ENCODE results near the gene TECRL.

Gene TECRL

DNA sequence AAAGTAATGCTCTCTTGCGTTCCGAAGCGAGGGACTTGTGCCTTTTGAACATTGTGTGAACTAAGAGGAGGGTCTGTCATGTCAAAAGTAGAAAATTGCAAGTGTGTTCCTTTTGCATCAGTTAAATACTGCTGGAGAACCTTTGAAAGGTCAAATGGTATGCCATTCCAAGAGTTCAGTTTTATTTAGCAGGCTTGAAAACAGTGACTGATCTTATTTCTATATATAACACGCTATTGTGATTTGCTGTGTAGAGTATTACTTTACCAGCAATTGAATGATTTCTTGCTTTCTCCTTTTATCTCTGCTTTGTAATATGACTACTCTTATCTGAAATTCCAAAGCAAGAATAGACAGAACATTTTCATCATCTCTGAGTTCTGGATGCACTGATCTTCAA lies at the start of gene TECRL:
TECRL (minus strand) TSS at position 151 of the 400 bp plus-strand sequence; CDS start at position 52, 99 bp downstream.
- no peak for DNase-seq (ENCODE audit: low read depth in 4 of 4, low spot score in 1 of 4)

DNA sequence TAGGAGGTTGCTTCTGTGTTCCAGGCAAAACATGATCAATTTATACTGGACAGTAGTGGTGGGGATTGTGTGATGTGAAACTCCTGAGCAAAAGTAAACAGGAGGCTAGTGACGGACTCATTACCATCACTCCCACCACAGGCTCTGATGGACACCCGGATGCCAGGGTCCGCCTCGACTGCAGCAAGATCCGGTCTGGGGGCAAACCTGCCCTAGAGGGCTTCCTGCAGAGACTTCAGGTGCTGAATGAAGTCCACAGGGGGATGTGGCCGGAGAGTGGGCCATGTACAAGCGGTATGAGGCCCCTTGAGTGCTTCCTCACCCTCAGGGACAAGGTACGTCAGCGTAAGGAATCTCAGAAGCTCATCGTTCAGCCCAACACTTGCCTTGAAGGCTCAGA lies 23.4 kb upstream of the TECRL start:
- DNase-seq (ENCODE audit: low read depth in 4 of 4, low spot score in 1 of 4): no peak

DNA sequence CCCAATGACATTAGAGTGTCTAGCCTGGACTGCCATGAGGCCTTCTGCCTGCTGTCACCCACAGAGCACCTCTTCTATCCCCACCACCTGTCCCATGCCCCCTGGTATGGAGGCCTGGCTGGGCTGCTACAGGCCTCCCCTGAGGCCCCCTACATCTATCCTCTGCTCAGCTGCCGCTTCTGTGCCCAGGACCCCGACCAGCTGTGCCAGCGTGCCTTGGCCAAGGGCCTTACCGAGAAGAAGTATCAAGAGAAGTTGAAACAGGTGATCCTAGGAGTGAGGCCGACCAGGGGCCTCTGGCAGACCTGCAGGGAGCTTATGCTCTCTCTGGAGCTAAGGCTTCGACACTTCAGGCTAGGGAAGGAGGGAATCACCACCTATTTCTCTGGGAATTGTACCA lies 21.7 kb upstream of the TECRL start:
- no peak for DNase-seq (ENCODE audit: low read depth in 4 of 4, low spot score in 1 of 4)

DNA sequence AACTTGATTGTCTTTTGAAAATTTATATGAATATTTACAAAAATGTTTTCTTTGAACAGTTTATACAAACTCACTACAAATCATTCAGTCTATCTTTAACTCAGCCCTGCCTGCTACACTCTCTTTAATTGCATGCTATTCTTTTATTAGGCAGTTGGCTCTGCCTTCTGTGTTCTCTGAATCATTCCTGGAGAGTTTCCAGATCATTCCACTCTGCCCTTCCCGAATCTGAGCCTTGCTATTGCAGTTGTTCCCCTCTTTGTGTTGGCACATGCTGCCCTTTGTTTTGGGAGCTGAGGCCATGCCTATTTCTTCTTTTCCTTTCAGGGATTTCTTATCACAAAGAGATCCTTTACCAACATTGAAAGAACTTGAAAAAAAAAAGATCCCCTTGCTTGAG lies 8.7 kb upstream of the TECRL start:
- no peak for DNase-seq (ENCODE audit: low read depth in 4 of 4, low spot score in 1 of 4)

DNA sequence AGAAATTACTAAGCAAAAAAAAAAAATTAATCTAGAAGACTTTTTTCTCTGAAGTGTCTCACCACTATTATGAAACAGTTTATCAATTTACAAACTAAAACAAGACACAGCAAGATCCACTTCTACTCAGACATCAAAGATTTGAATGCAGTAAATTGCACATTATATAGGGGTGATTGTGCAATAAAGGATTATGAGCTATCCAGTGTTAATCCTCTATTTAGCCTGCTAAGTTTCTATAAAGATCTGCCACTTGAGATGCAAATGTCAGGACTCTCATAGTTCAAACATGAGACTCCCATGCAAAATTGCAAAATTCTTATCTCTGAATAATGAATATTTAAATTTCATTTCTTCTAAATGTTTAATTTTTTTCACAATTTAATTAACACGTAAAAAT lies 2.2 kb downstream of the TECRL start:
- DNase-seq (ENCODE audit: low read depth in 4 of 4, low spot score in 1 of 4): no peak

DNA sequence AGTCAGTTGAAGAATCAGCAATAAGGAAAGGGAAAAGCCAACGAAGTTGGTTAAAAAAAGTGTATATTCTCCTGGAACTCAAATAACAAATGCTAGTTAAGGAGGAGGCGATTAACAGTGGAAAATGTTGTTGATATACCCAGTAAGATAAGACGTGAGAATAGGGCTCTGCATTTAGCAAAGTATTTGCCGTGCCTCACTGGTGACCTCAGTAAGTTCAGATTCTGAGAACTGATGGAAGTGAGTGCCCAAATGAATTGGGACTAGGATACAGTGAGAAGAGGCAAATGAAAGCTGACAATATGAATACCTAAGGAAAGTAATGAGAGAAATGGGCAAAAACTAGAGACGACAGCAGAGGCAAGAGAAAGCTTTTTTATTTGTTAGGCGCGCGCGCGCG lies 3.5 kb downstream of the TECRL start:
- no peak for DNase-seq (ENCODE audit: low read depth in 4 of 4, low spot score in 1 of 4)

DNA sequence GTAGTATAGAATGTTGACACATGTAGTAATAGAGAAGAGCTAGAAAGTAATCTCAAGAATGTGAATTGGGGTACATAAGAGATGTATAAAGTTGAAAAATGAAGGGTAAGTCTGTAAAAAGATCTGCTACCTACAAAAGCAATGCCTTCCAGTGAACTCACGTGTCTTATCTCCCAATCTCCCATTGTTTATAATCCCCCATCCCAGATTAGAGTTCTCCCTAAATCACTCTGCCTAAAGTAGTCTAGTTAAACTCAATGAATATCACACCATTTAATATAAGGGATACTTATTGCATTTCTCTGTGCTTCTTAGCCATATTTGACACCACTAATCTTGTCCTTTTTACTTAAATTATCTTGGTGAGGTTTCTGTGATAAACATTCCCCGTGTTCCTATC lies 6.6 kb downstream of the TECRL start:
- no peak for DNase-seq (ENCODE audit: low read depth in 4 of 4, low spot score in 1 of 4)

GRCh38 chr4:64399313-64400109 lies 9.7 kb downstream of the TECRL start:
- DNase-seq (ENCODE audit: low read depth in 4 of 4, low spot score in 1 of 4): no peak

DNA sequence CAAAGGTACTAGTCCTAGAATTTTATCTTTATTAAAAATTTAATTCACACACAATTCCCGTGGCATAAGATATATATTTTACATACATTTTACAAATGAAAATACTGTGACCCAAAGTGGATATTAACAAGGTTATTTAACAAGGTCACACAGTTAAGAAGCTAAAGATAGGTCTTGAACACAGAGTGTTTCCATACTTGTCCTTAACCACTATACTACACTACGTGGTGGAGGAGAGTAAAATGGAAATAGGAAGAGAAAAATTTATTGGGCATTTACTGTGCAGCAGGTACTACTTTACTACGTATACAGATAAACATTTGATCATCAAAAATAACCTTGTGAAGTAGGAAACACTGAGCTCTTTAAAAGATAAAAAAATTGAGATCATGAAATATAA lies 14.8 kb downstream of the TECRL start:
- DNase-seq (ENCODE audit: low read depth in 4 of 4, low spot score in 1 of 4): no peak

DNA sequence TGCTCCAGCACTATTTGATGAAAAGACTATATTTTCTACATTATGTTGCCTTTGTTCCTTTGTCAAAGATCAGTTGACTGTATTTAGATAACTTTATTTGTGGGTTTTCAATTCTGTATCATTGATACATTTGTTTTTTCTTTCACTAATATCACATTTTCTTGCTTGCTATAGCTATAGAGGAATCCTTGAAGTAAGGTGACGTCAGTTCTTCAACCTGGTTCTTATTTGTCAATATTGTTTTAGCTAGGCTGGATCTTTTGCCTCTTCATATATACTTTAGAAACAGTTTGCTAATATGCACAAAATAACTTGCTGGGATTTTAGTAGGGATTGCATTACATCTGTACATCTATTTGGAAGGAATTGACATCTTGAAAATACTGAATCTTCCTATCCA lies 21.0 kb downstream of the TECRL start:
- DNase-seq (ENCODE audit: low read depth in 4 of 4, low spot score in 1 of 4): no peak

- DNase-seq (ENCODE audit: low read depth in 4 of 4, low spot score in 1 of 4): no peak
Observed at GRCh38 chr4:64385220-64385619, 24.0 kb downstream of the TECRL start.

GRCh38 chr4:64384237-64385203 lies 24.7 kb downstream of the TECRL start:
- DNase-seq (ENCODE audit: low read depth in 4 of 4, low spot score in 1 of 4): no peak

GRCh38 chr4:64368741-64369140 lies 40.5 kb downstream of the TECRL start:
- DNase-seq (ENCODE audit: low read depth in 4 of 4, low spot score in 1 of 4): no peak

- DNase-seq (ENCODE audit: low read depth in 4 of 4, low spot score in 1 of 4): no peak
Observed at GRCh38 chr4:64361399-64361740, 47.9 kb downstream of the TECRL start.

- DNase-seq (ENCODE audit: low read depth in 4 of 4, low spot score in 1 of 4): no peak
Observed at GRCh38 chr4:64360664-64361398, 48.4 kb downstream of the TECRL start.

- DNase-seq (ENCODE audit: low read depth in 4 of 4, low spot score in 1 of 4): no peak
Observed at GRCh38 chr4:64359489-64359888, 49.8 kb downstream of the TECRL start.

GRCh38 chr4:64353904-64354303 lies 55.3 kb downstream of the TECRL start:
- DNase-seq (ENCODE audit: low read depth in 4 of 4, low spot score in 1 of 4): no peak

- DNase-seq (ENCODE audit: low read depth in 4 of 4, low spot score in 1 of 4): no peak
Observed at GRCh38 chr4:64341711-64342110, 67.5 kb downstream of the TECRL start.

DNA sequence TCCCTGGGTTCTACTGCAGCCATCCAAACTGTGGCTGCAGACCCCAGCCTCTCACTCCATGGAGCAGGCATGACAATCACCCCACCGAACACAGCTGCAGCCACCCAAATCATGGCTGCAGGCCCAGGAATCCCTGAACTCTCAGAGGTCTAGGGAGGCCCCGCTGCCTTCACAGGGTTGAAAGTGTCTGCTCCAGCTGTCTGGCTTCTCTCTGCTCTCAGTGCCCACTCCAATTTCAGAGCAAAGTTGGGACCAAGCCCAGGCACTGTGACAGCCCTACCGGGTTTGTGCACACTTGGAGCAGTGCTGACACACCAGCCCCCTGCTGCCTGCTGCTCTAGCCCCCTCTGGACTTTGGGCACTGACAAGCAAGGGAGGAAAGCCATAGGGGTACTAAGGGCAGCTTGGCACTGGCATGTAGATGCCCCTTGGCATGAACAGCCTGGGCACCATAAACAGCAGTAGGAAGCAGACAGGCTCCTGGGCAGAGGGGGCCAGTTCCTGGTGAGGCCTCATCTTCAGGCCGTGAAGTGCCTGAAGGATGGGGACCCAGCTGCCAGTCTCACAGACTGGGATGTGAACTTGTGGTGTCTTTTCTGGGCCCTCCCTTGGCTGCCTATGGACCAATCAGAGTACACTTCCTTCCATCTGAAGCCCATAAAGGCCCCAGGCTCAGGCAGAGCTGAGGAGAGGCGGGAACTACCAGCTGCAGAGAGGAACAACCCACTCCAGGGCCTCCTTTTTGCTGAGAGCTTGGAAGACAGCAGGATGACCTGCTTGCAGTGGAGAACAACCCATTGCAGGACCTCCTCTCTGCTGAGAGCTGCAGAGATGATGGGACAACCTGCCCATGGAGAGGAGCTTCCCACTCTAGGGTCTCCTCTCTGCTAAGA lies 68.8 kb downstream of the TECRL start:
- DNase-seq (ENCODE audit: low read depth in 4 of 4, low spot score in 1 of 4): no peak

GRCh38 chr4:64334964-64335363 lies 74.3 kb downstream of the TECRL start:
- DNase-seq (ENCODE audit: low read depth in 4 of 4, low spot score in 1 of 4): no peak

- DNase-seq (ENCODE audit: low read depth in 4 of 4, low spot score in 1 of 4): no peak
Observed at GRCh38 chr4:64330143-64330542, 79.1 kb downstream of the TECRL start.

Measured in stimulated activated CD4-positive, alpha-beta T cell treated with anti-CD3 and anti-CD28 coated beads, Interleukin-1b, Interleukin-23, amount 100 ng/mL, for 24 hours (primary cell).